ENCODE measurements around the gene PRKCZ. TPM values are rescaled to one million over a fixed set of nuclear protein-coding genes. Genes with fewer than 3 reads are reported as not detected.

Gene PRKCZ
- total and polyA plus RNA-seq, 11 donors, result 12.5 to 20.7 (median 16.5) TPM

DNA sequence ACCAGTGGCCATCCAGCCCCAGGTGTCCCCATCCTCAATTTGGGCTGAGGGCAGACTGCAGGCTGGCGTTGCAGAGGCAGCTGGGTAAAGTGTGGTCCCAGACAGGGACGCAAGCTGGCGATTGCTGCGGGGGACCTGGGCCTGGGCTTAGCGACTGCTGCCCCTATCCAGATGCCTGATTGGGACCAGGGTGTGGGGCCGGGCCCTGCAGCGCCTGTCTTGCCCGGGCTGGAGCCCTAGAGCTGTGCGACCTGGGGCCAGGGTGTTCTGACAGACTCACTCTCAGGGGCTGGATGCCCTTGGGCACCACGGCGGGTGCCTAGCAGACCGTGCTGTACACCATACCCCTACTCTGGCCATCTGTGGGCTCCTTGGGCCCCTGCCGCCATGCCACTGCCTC, 160.6 kb downstream of the PRKCZ start:
- H3K4me3 ChIP-seq, result no peak overlapping the region
- intact Hi-C loops (cut with DNase I), result loop anchor here in 1 of 10 donors (5.0 kb wide), 1 partner anchor 102 kb away; no protein-coding TSS in a partner anchor
- no peak for TF ChIP-seq POLR2A (IDR thresholded peaks at IDR 0.05)

DNA sequence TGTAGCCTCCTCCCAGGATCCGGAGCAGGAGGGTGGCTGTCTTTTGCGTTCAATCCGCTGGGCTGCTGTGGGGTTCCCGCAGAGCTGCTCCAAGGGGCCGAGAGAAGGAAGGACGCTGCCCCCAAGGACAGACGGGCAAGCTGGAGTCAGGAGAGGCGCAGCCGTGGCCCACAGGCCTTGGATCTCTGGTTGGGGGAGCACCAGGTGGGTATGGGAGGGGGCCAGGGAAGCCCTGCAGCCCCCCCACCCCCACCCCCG, 162.0 kb downstream of the PRKCZ start:
- peak in 1 of 4 donors; percentile 1 for ATAC-seq
- Histone ChIP-seq H3K9me3 (no peaks in the 10 kb centered on the region), H3K4me1 (peaks cover 19 to 66% (median 54%) of the 10 kb centered on the region in 12 donors), H3K4me3 (peak overlapping the region in 10 of 12 donors; percentile 26 to 56 (median 44)), H3K27me3 (no peaks in the 10 kb centered on the region), H3K36me3 (no peaks in the 10 kb centered on the region), H3K27ac (peak overlapping the region; percentile 92 to 100 (median 98))
- DNase-seq, result no peak
- TF ChIP-seq POLR2A (IDR thresholded peaks at IDR 0.05), result no peak
- TF ChIP-seq, protein P1, sequence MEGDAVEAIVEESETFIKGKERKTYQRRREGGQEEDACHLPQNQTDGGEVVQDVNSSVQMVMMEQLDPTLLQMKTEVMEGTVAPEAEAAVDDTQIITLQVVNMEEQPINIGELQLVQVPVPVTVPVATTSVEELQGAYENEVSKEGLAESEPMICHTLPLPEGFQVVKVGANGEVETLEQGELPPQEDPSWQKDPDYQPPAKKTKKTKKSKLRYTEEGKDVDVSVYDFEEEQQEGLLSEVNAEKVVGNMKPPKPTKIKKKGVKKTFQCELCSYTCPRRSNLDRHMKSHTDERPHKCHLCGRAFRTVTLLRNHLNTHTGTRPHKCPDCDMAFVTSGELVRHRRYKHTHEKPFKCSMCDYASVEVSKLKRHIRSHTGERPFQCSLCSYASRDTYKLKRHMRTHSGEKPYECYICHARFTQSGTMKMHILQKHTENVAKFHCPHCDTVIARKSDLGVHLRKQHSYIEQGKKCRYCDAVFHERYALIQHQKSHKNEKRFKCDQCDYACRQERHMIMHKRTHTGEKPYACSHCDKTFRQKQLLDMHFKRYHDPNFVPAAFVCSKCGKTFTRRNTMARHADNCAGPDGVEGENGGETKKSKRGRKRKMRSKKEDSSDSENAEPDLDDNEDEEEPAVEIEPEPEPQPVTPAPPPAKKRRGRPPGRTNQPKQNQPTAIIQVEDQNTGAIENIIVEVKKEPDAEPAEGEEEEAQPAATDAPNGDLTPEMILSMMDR (IDR thresholded peaks at IDR 0.05), result no peak
- WGBS, 4 donors, result 13 to 27% (median 20%) methylated on average over 8 to 10 of the region's 10 CpGs
- intact Hi-C loops (cut with DNase I), result loop anchor here in 2 of 10 donors (2.0 to 5.0 kb wide), 2 partner anchors 15 to 100 kb away; no protein-coding TSS in a partner anchor

More for the DNA sequence above, 160.6 kb downstream of the PRKCZ start:
- Histone ChIP-seq H3K27ac (peak overlapping the region in 5 of 12 donors; percentile 39 to 96 (median 92)), H3K4me1 (peaks cover 22 to 80% (median 68%) of the 10 kb centered on the region in 12 donors), H3K9me3 (no peaks in the 10 kb centered on the region), H3K36me3 (no peaks in the 10 kb centered on the region), H3K27me3 (no peaks in the 10 kb centered on the region)
- DNase-seq (peak in 3 of 5 donors; percentile 13 to 65 (median 32)), ATAC-seq (no peak)
- WGBS, 4 donors, result 88 to 98% (median 95%) methylated on average over 9 to 13 of the region's 13 CpGs

DNA sequence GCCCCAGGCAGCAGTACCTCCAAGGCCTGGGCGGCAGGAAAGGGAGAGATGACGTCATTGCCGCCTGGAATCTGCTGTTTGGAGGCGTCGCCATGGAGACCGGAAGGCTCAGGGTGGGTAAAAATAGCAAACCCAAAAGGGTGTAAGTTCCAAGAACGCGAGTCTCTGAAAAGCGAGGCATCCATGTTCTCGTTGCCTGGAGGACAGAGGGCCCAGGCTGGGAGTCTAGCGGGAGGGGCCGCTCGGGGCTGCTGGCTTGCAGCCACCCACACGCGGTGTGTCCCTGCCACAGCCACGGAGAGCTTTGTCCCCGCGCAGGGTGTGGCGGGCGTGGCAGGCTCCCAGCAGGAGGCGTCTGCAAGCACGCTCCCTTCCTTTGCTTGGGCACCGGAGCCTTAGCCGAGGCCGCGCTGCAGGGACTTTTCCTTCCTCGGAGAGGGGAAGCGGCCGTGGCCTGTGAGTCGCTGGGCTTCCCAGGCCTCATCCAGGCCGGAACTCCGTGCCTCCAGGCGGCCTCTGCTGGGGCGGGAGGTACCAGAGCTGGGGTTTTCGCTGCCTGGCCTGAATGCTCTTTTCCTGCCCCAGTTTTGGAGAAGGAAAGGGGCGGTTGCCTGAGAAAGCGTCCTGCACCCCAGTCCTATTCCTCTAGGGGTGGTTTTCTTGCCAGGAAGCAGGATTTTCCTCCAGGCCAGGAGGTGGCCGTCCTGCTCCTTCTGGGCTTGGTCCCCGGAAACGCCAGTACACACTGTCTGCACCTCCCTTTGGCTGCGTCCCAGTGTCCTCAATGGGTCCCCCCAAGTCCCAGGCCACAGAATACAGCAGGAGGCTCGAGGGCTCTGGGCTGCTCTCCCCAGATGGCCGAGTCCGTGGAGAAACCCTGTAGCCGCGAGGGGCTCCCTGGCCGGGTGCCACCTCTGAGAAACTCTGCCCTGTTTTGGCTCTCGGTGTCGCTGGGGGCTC, 162.6 kb downstream of the PRKCZ start:
- intact Hi-C loops (cut with DNase I), result loop anchor here in 3 of 10 donors (1.0 to 5.0 kb wide), 3 partner anchors 14 to 99 kb away; no protein-coding TSS in a partner anchor
- DNase-seq (peak; percentile 93 to 97 (median 96)), ATAC-seq (peak; percentile 53 to 74 (median 72))
- Histone ChIP-seq H3K27ac (peak overlapping the region; percentile 92 to 100 (median 98)), H3K4me1 (peaks cover 16 to 62% (median 51%) of the 10 kb centered on the region in 12 donors), H3K27me3 (no peaks in the 10 kb centered on the region), H3K4me3 (peak overlapping the region in 10 of 12 donors; percentile 26 to 56 (median 44)), H3K9me3 (no peaks in the 10 kb centered on the region), H3K36me3 (no peaks in the 10 kb centered on the region)
- TF ChIP-seq, protein P1 (IDR thresholded peaks at IDR 0.05), result peak in 9 of 12 donors; percentile 20 to 55 (median 33)
- TF ChIP-seq POLR2A (IDR thresholded peaks at IDR 0.05), result peak in 1 of 2 donors; percentile 49
- WGBS, 4 donors, result 8 to 18% (median 10%) methylated on average over 29 to 49 of the region's 49 CpGs

DNA sequence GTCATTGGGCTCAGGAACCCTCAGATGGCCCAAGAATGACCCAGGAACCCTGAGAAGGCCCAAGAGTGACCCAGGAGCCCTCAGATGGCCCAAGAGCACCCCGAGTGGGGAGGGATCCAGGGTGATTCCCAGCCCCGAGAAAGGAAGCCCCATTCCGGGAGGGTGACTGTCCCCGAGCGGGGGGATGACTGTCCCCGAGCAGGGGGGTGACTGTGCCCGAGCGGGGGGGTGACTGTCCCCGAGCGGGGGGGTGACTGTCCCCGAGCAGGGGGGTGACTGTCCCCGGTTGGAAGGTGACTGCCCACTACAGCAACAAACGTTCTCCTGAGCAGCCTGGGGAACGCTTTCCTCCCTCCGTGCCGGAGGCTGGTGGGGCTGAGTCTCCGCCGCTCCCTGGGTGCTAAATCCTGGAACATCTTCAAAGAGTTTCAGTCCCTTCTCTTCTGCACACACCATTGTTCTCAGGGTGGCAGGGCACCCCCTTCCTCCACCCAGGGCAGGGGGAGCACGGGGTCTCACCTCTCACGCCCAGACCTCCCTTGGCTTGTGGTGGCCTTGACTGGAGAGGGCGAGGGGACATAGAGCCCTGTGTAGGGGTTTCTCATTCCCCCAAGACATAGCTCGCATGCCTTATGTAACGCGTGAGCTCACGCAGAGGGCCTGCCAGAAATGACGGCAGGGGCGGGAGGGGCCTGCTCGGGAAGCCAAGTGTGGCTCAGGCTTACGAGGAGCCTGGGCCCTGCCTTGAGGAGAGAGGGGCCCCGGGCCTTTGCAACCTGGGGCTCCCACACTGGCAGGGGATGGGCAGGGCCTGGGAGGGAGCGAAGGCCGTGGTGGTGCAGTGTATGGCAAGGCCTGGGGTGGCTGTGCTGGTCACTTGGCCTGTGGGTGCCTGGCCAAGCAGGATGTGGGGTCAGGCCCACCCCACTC, 163.6 kb downstream of the PRKCZ start:
- WGBS, 4 donors, result 6 to 29% (median 25%) methylated on average over 14 to 32 of the region's 32 CpGs
- peak overlapping the region; percentile 92 to 100 (median 98) for H3K27ac ChIP-seq
- intact Hi-C loops (cut with DNase I), result loop anchor here in 3 of 10 donors (1.0 to 5.0 kb wide), 3 partner anchors 13 to 98 kb away; no protein-coding TSS in a partner anchor
- H3K36me3 ChIP-seq, result no peaks in the 10 kb centered on the region
- peak overlapping the region in 10 of 12 donors; percentile 16 to 56 (median 43) for H3K4me3 ChIP-seq
- H3K9me3 ChIP-seq, result no peaks in the 10 kb centered on the region
- H3K4me1 ChIP-seq, result peaks cover 16 to 51% (median 42%) of the 10 kb centered on the region in 12 donors
- ATAC-seq, result peak; percentile 53 to 77 (median 66)
- H3K27me3 ChIP-seq, result no peaks in the 10 kb centered on the region
- TF ChIP-seq, protein P1 (IDR thresholded peaks at IDR 0.05), result no peak
- no peak for TF ChIP-seq POLR2A (IDR thresholded peaks at IDR 0.05)
- DNase-seq, result peak; percentile 90 to 92 (median 90)

All from heart left ventricle (tissue), 16 donors.